HepG2 (cell line): ENCODE measurements around the gene POLR2M. TPM values are rescaled to one million over a fixed set of nuclear protein-coding genes. Genes with fewer than 3 reads are reported as not detected.

ENCODE experiments used
- ATAC-seq: fragments of 200-7000 bp; cut with Tn5 transposase; 3 replicates; pipeline ENCODE4 v1.9.1; 2020; ENCODE audit warnings: mild to moderate bottlenecking, moderate library complexity
- BruUV-seq: library from RNA; stranded (reverse); fragments of 400-500 nt; replicated peaks from 2 replicates; lab custom pipeline; 2021; lab: Mats Ljungman, UMichigan
- CTCF ChIA-PET: fragments of 300-600 bp; formaldehyde crosslinking; extraction: SDS; loops from one replicate; lab custom pipeline; 2021; ENCODE audit warnings: low total read pairs, inconsistent platforms, low intra/inter-chr PET ratio; lab: Yijun Ruan, JAX
- POLR2A ChIA-PET: fragments of 350-600 bp; sonication (Branson Sonifier 250); formaldehyde crosslinking; loops from one replicate; lab custom pipeline; 2020; ENCODE audit warnings: antibody characterized with exemption, inconsistent platforms; lab: Yijun Ruan, JAX
- DNase-seq: peaks from one replicate; pipeline ENCODE4 v3.0.0-alpha.2; 2015; ENCODE audit warnings: low spot score
- FAIRE-seq: peaks from 3 replicates; lab custom pipeline; 2011; peaks lifted over from hg19 to GRCh38; lab: Jason Lieb, UNC
- H2AFZ ChIP-seq: one replicate; pipeline ENCODE4 v1.6.1; 2011; ENCODE audit warnings: low read length, inconsistent platforms
- H3K27ac ChIP-seq: fragments of 300-600 bp; 3 replicates; pipeline ENCODE4 v1.8.0; 2011; ENCODE audit warnings: mixed run types, mild to moderate bottlenecking, mixed read lengths, low read length, inconsistent platforms; ENCODE audit not compliant: insufficient read depth; ENCODE audit errors: extremely low read length
- H3K27me3 ChIP-seq, 2 experiments: fragments of 200-600 bp in 1 of 2; 2 replicates in 1 of 2; 3 replicates in 1 of 2; pipeline versions ENCODE4 v1.6.0 to v1.8.0; 2011; ENCODE audit warnings: low read length in 2 of 2, mild to moderate bottlenecking in 2 of 2, moderate library complexity in 2 of 2, inconsistent platforms in 1 of 2; ENCODE audit not compliant: insufficient read depth in 2 of 2, control insufficient read depth in 1 of 2
- H3K36me3 ChIP-seq, 2 experiments: fragments of 200-600 bp in 1 of 2; replicated peaks in 1 of 2; 2 replicates in 1 of 2; 3 replicates in 1 of 2; pipeline versions ENCODE4 v1.5.1 to v1.8.0; 2011; ENCODE audit warnings: low read length in 2 of 2, inconsistent platforms in 1 of 2; ENCODE audit not compliant: insufficient read depth in 2 of 2, control insufficient read depth in 1 of 2
- H3K4me1 ChIP-seq: 2 replicates; pipeline ENCODE4 v1.5.1; 2012; ENCODE audit warnings: low read length, inconsistent platforms; ENCODE audit not compliant: insufficient read depth
- H3K4me2 ChIP-seq: 2 replicates; pipeline ENCODE4 v1.6.0; 2011; ENCODE audit warnings: low read depth, low read length, inconsistent platforms
- H3K4me3 ChIP-seq, 3 experiments: fragments of 200-600 bp in 1 of 3; sonication (generic), shearing (Covaris generic) in 1 of 3; replicated peaks in 1 of 3; 2 replicates each; pipeline ENCODE4 v1.5.1; 2011 to 2016; ENCODE audit warnings: low read length in 3 of 3, inconsistent platforms in 2 of 3, low read depth in 2 of 3, mild to moderate bottlenecking in 2 of 3, control low read depth in 1 of 3, mixed read lengths in 1 of 3; ENCODE audit not compliant: insufficient read depth in 1 of 3
- H3K79me2 ChIP-seq: one replicate; pipeline ENCODE4 v1.6.1; 2011; ENCODE audit warnings: low read length, inconsistent platforms; ENCODE audit not compliant: insufficient read depth
- H3K9ac ChIP-seq: 2 replicates; pipeline ENCODE4 v1.6.0; 2011; ENCODE audit warnings: mild to moderate bottlenecking, low read depth, low read length, inconsistent platforms; ENCODE audit not compliant: insufficient read depth
- H3K9me3 ChIP-seq: 2 replicates; pipeline ENCODE4 v1.5.1; 2012; ENCODE audit warnings: mild to moderate bottlenecking, low read length
- H4K20me1 ChIP-seq: 2 replicates; pipeline ENCODE4 v1.6.0; 2011; ENCODE audit warnings: inconsistent platforms, mild to moderate bottlenecking, low read length, moderate library complexity; ENCODE audit not compliant: insufficient read depth
- MXD4 ChIP-seq: IDR thresholded peaks from 2 replicates; pipeline ENCODE4 v1.6.1; 2016; ENCODE audit warnings: mild to moderate bottlenecking, missing biosample characterization, missing genetic modification reagents
- PITX1 ChIP-seq: sonication (generic); formaldehyde crosslinking; IDR thresholded peaks from 2 replicates; pipeline ENCODE4 v1.5.1; 2020; ENCODE audit warnings: mild to moderate bottlenecking, missing genetic modification reagents
- RFX1 ChIP-seq: fragments of 450-650 bp; IDR thresholded peaks from 2 replicates; pipeline ENCODE4 v1.6.1; 2017
- STAG1 ChIP-seq: sonication (generic); formaldehyde crosslinking; IDR thresholded peaks from 2 replicates; pipeline ENCODE4 v1.4.0; 2020; ENCODE audit warnings: missing genetic modification reagents
- TBL1XR1 ChIP-seq: fragments of 150-350 bp; IDR thresholded peaks from 2 replicates; pipeline ENCODE4 v1.6.1; 2014; ENCODE audit warnings: borderline replicate concordance, low read length; ENCODE audit not compliant: partially characterized antibody
- ZNF781 ChIP-seq: sonication (generic); formaldehyde crosslinking; IDR thresholded peaks from 2 replicates; pipeline ENCODE4 v1.5.1; 2020; ENCODE audit warnings: borderline replicate concordance, mild to moderate bottlenecking, missing genetic modification reagents; ENCODE audit errors: not compliant biosample characterization
- WGBS: methylation state at CpG from one replicate; pipeline ENCODE4 v1.1.6; 2017; ENCODE audit warnings: low lambda C conversion rate; 5-methylcytosine and 5-hydroxymethylcytosine counted together
- in situ Hi-C: cut with HindIII; loops from 2 replicates; pipeline ENCODE4 v1.10.0; 2017; ENCODE audit warnings: low pct_unique_long_range_greater_than_20kb; ENCODE audit not compliant: extremely low pct_ligation_motif_present
- intact Hi-C: fragments of 100-400 bp; cut with micrococcal nuclease; formaldehyde crosslinking; loops from one replicate; pipeline ENCODE4 v1.10.0; 2022; ENCODE audit not compliant: unreplicated experiment
- polyA plus RNA-seq, 8 experiments: library from polyadenylated mRNA; depleted of rRNA in 3 of 8; stranded (reverse) in 7 of 8; unstranded in 1 of 8; fragments of >200 nt; fragmentation: Illumina TruSeq in 4 of 8; extraction: Trizol in 4 of 8; gene quantifications; 2 replicates each; pipeline versions ENCODE4 v1.2.1 to v1.2.3, GENCODE V29; 2011 to 2016; ENCODE audit warnings: low read depth in 4 of 8, missing spikeins in 1 of 8, mixed read lengths in 1 of 8; ENCODE audit not compliant: insufficient read depth in 1 of 8
- total RNA-seq, 5 experiments: library from RNA; depleted of rRNA; stranded (reverse); fragments of >200 nt; fragmentation: Illumina TruSeq; extraction: Trizol; gene quantifications; 2 replicates each; pipeline ENCODE4 v1.2.3, GENCODE V29; 2016; ENCODE audit warnings: low read depth in 1 of 5
- TF ChIP-seq, protein P1 (sequence below): IDR thresholded peaks from 2 replicates; pipeline ENCODE4 v1.6.1; 2018; ENCODE audit warnings: missing genetic modification reagents
- TF ChIP-seq, protein P2 (sequence below): sonication (generic); formaldehyde crosslinking; IDR thresholded peaks from 2 replicates; pipeline ENCODE4 v1.5.0; 2020; ENCODE audit warnings: mild to moderate bottlenecking, missing genetic modification reagents, moderate library complexity

Gene POLR2M
- total and polyA plus RNA-seq, 2 of the 13 experiments (the other 11 are each of a cell fraction or from before 2014, with no cell fraction given): 25.9 to 48.5 TPM

GRCh38 chr15:57741089-57741488 is 34.6 kb downstream of the POLR2M start:
- Histone ChIP-seq H3K79me2 (no peaks in the 10 kb centered on the region), H3K4me1 (no peaks in the 10 kb centered on the region), H3K9me3 (no peaks in the 10 kb centered on the region), H3K9ac (no peak overlapping the region), H3K4me3 (no peak overlapping the region), H3K4me2 (no peak overlapping the region), H2AFZ (no peak overlapping the region), H3K36me3 (no peaks in the 10 kb centered on the region), H3K27me3 (no peaks in the 10 kb centered on the region; a peak in 1 of 5 replicates), H3K27ac (no peak overlapping the region), H4K20me1 (no peaks in the 10 kb centered on the region)
- in situ Hi-C loops: loop anchor here (5.0 to 10.0 kb wide), 2 partner anchors 121 to 324 kb away; partner anchors contain the start of gene ALDH1A2
- no TSS peak for BruUV-seq
- intact Hi-C loops: no loop called here
- ATAC-seq (no peak), FAIRE-seq (no peak), DNase-seq (no peak)
- ChIA-PET POLR2A (no interaction called here), CTCF (no interaction called here)
- TF ChIP-seq ZNF781 (no peak), PITX1 (no peak), MXD4 (CRISPR knock-in tag) (no peak), TBL1XR1 (no peak)
- TF ChIP-seq, protein P1, sequence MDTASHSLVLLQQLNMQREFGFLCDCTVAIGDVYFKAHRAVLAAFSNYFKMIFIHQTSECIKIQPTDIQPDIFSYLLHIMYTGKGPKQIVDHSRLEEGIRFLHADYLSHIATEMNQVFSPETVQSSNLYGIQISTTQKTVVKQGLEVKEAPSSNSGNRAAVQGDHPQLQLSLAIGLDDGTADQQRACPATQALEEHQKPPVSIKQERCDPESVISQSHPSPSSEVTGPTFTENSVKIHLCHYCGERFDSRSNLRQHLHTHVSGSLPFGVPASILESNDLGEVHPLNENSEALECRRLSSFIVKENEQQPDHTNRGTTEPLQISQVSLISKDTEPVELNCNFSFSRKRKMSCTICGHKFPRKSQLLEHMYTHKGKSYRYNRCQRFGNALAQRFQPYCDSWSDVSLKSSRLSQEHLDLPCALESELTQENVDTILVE (CRISPR knock-in tag): no peak
- 3% methylated on average over 3 of the region's 3 CpGs for WGBS

- in situ Hi-C loops (loop anchor here (5.0 to 10.0 kb wide), 2 partner anchors 119 to 321 kb away; partner anchors contain the start of gene ALDH1A2), intact Hi-C loops (no loop called here)
- CTCF ChIA-PET: no interaction called here
- Histone ChIP-seq H3K4me1 (0 out of 2 replicates have a peak, but pooled peaks cover 8% of the 10 kb centered on the region), H3K27me3 (peaks cover 0 to 11% of the 10 kb centered on the region in 2 experiments; a peak in 1 of 5 replicates), H2AFZ (no peak overlapping the region), H3K27ac (no peak overlapping the region), H3K4me3 (no peak overlapping the region), H3K36me3 (no peaks in the 10 kb centered on the region), H3K9me3 (no peaks in the 10 kb centered on the region), H3K4me2 (no peak overlapping the region), H3K79me2 (no peaks in the 10 kb centered on the region), H4K20me1 (no peaks in the 10 kb centered on the region), H3K9ac (no peak overlapping the region)
- DNase-seq (peak; percentile 4), FAIRE-seq (no peak), ATAC-seq (peak; percentile 51)
- no TSS peak for BruUV-seq
- TF ChIP-seq STAG1 (CRISPR knock-in tag) (peak; percentile 32; the same call in 1 of the 2 replicates), RFX1 (no peak)
- TF ChIP-seq, protein P2, sequence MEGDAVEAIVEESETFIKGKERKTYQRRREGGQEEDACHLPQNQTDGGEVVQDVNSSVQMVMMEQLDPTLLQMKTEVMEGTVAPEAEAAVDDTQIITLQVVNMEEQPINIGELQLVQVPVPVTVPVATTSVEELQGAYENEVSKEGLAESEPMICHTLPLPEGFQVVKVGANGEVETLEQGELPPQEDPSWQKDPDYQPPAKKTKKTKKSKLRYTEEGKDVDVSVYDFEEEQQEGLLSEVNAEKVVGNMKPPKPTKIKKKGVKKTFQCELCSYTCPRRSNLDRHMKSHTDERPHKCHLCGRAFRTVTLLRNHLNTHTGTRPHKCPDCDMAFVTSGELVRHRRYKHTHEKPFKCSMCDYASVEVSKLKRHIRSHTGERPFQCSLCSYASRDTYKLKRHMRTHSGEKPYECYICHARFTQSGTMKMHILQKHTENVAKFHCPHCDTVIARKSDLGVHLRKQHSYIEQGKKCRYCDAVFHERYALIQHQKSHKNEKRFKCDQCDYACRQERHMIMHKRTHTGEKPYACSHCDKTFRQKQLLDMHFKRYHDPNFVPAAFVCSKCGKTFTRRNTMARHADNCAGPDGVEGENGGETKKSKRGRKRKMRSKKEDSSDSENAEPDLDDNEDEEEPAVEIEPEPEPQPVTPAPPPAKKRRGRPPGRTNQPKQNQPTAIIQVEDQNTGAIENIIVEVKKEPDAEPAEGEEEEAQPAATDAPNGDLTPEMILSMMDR: peak; percentile 47
- WGBS: 9% methylated on average over 4 of the region's 4 CpGs
- POLR2A ChIA-PET: no interaction called here
These were observed 36.9 kb downstream of the POLR2M start for GRCh38 chr15:57743424-57743823.
